Loucy (cell line): ENCODE results near the gene CTSF.

Experiments used
- CTCF ChIP-seq: fragments of 200-600 bp; sonication (generic); conservative IDR thresholded peaks from 2 replicates; pipeline ENCODE4 v1.5.1; 2014; ENCODE audit warnings: mild to moderate bottlenecking, antibody characterized with exemption, low read length
- EZH2phosphoT487 ChIP-seq: fragments of 200-600 bp; IDR thresholded peaks from 2 replicates; pipeline ENCODE4 v1.6.1; 2018; ENCODE audit warnings: antibody characterized with exemption, mild to moderate bottlenecking, moderate library complexity, borderline replicate concordance

DNA sequence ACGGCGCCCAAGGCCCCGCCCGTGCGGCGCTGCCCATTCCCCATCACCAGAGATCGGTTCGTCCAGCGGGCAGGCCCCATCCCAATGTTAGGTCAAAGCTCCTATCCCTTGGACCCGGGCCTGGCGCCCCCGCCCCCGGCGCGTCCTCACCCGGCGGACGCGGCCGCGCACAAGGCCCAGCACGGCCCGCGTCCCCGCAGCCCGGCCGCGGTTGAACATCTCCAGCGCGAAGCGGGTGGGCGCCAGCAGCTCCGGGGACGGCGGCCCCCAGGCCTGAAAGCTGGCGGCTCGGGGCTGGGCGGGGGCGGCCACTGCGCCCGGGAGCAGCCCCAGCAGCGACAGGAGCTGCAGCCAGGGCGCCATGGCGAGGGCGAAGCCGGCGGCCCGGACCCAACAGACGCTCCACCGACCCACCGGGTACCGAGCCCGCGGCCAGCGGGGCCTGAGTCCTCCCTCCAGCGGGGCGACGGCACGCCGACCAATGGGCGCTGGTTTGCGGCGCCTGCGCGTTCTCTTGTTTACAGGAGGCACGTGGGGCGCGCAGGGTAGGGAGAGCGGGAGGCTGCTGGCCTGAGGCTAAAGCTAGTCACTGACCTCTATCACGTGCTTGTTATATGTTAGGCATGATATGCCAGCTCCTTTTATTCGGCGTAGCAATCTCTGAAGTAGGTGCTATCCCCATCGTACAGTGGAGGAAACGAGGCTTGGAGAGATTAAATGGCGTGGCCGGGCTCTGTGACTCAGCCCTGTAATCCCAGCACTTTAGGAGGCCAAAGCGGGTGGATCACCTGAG is at the start of gene CTSF:
- no peak for TF ChIP-seq CTCF
- TF ChIP-seq EZH2phosphoT487: no peak
